Esophagus squamous epithelium (tissue), 5 donors: ENCODE results near the gene CDKN2AIP. TPM values are rescaled to one million over a fixed set of nuclear protein-coding genes. Genes with fewer than 3 reads are reported as not detected.
A peak's percentile ranks its signal among the peaks of the same experiment; 100 is the strongest.

Experiments
- DNase-seq: peaks from one replicate; lab custom pipeline; 2025; lab: John Stamatoyannopoulos, UW
- H3K27ac ChIP-seq, 4 donors: fragments of 200-600 bp; sonication (generic); one replicate each; pipeline ENCODE4 v1.5.1; 2016 to 2019; ENCODE audit warnings: mild to moderate bottlenecking in 1 of 4
- H3K27me3 ChIP-seq, 4 donors: fragments of 200-600 bp; sonication (generic); 1 replicate in 3 of 4; 2 replicates in 1 of 4; pipeline versions ENCODE4 v1.5.1 to v1.6.0; 2017 to 2021; ENCODE audit warnings: antibody characterized with exemption in 1 of 4
- H3K36me3 ChIP-seq, 3 donors: fragments of 200-600 bp; sonication (generic); one replicate each; pipeline ENCODE4 v1.5.1; 2016 to 2019
- H3K4me1 ChIP-seq, 3 donors: fragments of 200-600 bp; sonication (generic); one replicate each; pipeline ENCODE4 v1.5.1; 2017 to 2019
- H3K4me3 ChIP-seq, 4 donors: fragments of 200-600 bp; sonication (generic); 1 replicate in 3 of 4; 2 replicates in 1 of 4; pipeline ENCODE4 v1.5.1; 2016 to 2019; ENCODE audit warnings: mild to moderate bottlenecking in 2 of 4, moderate library complexity in 1 of 4
- H3K9me3 ChIP-seq, 3 donors: fragments of 200-600 bp; sonication (generic); one replicate each; pipeline ENCODE4 v1.5.1; 2016 to 2019
- POLR2A ChIP-seq, 4 donors: fragments of 450-650 bp; IDR thresholded peaks; one replicate each; pipeline ENCODE4 v1.6.1; 2017; ENCODE audit warnings: antibody characterized with exemption in 4 of 4, mild to moderate bottlenecking in 4 of 4, moderate library complexity in 3 of 4
- WGBS, 2 donors: methylation state at CpG; one replicate each; pipeline ENCODE4 v1.1.5; 2018; 5-methylcytosine and 5-hydroxymethylcytosine counted together
- intact Hi-C: fragments of 100-400 bp; cut with DNase I; formaldehyde crosslinking; loops from one replicate; pipeline ENCODE4 v1.15.0; 2022
- total RNA-seq, 4 donors: library from RNA; depleted of rRNA; stranded (reverse); fragments of >200 nt; gene quantifications; one replicate each; pipeline ENCODE4 v1.1.0, GENCODE V29; 2016
- TF ChIP-seq, protein P1 (sequence below), 6 experiments: fragments of 450-650 bp in 4 of 6; fragments of 200-600 bp in 2 of 6; sonication (generic) in 2 of 6; IDR thresholded peaks; one replicate each; pipeline ENCODE4 v1.5.1; 2016 to 2019; ENCODE audit warnings: antibody characterized with exemption in 6 of 6, mild to moderate bottlenecking in 4 of 6, moderate library complexity in 4 of 6
- donor health status: DM: yes; HTN: yes; CAD: no.

Gene CDKN2AIP
- total RNA-seq, 4 donors from 2014 or later = 20.3 to 33.5 (median 27.2) TPM

DNA sequence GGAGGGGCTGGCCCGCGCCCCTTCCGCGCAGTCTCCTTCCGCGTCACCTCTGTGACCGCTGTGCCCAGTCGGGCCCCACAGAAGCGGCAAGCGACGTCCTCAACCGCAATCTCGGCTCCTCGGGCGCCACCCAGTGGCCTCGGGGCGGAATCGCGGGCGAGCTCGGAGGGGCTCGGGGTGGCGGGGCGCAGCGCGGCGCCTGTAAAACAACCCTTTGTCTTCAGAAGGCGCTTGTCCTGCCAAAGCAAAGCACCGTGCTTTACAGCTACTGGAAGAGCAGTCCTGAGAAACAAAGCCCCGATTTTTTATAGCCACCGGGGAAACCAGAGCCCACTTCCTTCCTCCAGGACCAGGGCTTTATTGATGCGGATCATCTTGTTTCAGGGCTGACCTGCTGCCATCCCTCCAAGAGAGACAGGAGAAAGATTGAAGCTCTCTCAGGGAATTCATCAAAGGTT lies 37.3 kb upstream of the CDKN2AIP start:
- H3K27ac ChIP-seq = peak overlapping the region; percentile 32 to 54 (median 50)
- H3K4me3 ChIP-seq = peak overlapping the region; percentile 24 to 66 (median 38)
- no peak for TF ChIP-seq POLR2A (IDR thresholded peaks at IDR 0.05)
- TF ChIP-seq, protein P1, sequence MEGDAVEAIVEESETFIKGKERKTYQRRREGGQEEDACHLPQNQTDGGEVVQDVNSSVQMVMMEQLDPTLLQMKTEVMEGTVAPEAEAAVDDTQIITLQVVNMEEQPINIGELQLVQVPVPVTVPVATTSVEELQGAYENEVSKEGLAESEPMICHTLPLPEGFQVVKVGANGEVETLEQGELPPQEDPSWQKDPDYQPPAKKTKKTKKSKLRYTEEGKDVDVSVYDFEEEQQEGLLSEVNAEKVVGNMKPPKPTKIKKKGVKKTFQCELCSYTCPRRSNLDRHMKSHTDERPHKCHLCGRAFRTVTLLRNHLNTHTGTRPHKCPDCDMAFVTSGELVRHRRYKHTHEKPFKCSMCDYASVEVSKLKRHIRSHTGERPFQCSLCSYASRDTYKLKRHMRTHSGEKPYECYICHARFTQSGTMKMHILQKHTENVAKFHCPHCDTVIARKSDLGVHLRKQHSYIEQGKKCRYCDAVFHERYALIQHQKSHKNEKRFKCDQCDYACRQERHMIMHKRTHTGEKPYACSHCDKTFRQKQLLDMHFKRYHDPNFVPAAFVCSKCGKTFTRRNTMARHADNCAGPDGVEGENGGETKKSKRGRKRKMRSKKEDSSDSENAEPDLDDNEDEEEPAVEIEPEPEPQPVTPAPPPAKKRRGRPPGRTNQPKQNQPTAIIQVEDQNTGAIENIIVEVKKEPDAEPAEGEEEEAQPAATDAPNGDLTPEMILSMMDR (IDR thresholded peaks at IDR 0.05) = peak; percentile 86 to 96 (median 93)
- no peaks in the 10 kb centered on the region for H3K27me3 ChIP-seq
- intact Hi-C loops = no loop called here
- no peaks in the 10 kb centered on the region for H3K36me3 ChIP-seq
- no peaks in the 10 kb centered on the region for H3K9me3 ChIP-seq
- WGBS, 2 donors = 0% methylated on average over 11 to 19 of the region's 32 CpGs
- H3K4me1 ChIP-seq = peaks cover 0 to 27% (median 10%) of the 10 kb centered on the region in 3 donors
- DNase-seq = peak; percentile 16

DNA sequence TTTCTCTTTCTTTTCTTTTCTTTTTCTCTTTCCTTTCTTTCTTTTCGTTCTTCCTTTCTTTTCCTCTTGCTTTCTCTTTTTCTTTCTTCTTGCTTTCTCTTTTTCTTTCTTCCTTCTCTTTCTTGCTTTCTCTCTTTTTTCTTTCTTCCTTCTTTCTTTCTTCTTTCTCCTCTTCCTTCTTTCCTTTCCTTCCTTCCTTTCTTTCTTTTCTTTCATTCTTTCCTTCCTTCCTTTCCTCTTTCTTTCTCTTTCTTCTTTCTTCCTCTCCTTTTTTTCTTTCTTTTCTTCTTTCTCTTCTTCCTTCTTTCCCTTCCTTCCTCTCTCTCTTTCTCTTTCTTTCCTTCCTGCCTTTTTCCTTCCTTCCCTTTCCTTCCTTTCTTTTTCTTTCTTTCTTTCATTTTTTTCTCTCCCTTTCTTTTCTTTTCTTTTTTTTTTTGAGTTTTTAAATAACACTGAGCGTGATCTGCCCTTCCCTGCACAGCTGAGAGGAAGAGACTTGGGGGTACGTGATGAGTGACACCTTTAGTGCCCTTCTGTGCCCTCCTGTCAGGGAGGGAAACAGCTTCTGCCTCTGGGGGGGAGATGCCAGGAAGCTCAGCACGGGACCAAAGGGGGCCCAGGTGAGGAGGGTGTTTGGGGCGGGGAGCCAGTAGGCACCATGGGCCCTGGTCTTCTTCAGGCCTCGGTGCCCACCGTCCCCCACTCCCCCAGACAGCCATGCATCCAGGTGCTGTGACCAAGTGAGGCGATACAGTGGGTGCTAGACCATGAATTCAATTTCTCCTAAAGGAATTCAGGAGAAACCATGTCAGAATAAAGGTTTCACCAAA lies 36.6 kb upstream of the CDKN2AIP start:
- WGBS, 2 donors = 71 to 74% methylated on average over 6 to 8 of the region's 8 CpGs
- no peaks in the 10 kb centered on the region for H3K36me3 ChIP-seq
- H3K4me1 ChIP-seq = peaks cover 0 to 27% (median 10%) of the 10 kb centered on the region in 3 donors
- no peaks in the 10 kb centered on the region for H3K27me3 ChIP-seq
- intact Hi-C loops = no loop called here
- H3K4me3 ChIP-seq = peak overlapping the region in 3 of 4 donors; percentile 37 to 66 (median 38)
- H3K9me3 ChIP-seq = no peaks in the 10 kb centered on the region
- H3K27ac ChIP-seq = peak overlapping the region in 2 of 4 donors; percentile 32 to 49
- DNase-seq = no peak
- TF ChIP-seq POLR2A (IDR thresholded peaks at IDR 0.05) = no peak
- TF ChIP-seq, protein P1 (IDR thresholded peaks at IDR 0.05) = no peak

DNA sequence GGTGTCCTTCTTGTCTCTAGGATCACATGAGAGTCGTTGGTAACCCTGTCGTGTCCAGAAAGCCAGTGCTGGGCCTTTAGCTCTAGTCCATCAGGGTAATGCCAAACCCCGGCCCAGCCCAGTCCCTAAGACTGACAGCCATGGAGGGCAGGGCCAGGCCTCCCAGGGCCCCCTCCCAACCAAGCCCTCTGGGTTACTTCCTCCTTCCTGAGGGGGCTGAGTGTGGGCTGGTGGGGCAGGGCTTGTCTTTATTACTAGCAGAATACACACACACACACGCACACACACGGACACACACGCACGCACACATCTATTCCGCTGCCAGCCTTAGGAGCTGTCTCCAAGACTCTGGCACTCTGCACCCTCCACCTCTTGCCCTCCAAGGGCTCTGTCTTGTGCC lies 35.6 kb upstream of the CDKN2AIP start:
- Histone ChIP-seq H3K27ac (no peak overlapping the region), H3K36me3 (no peaks in the 10 kb centered on the region), H3K9me3 (no peaks in the 10 kb centered on the region), H3K4me3 (no peak overlapping the region), H3K4me1 (peaks cover 0 to 27% (median 10%) of the 10 kb centered on the region in 3 donors), H3K27me3 (no peaks in the 10 kb centered on the region)
- intact Hi-C loops = no loop called here
- no peak for DNase-seq
- 64 to 66% methylated on average over 2 to 4 of the region's 8 CpGs for WGBS, 2 donors
- no peak for TF ChIP-seq POLR2A (IDR thresholded peaks at IDR 0.05)
- TF ChIP-seq, protein P1 (IDR thresholded peaks at IDR 0.05) = no peak

DNA sequence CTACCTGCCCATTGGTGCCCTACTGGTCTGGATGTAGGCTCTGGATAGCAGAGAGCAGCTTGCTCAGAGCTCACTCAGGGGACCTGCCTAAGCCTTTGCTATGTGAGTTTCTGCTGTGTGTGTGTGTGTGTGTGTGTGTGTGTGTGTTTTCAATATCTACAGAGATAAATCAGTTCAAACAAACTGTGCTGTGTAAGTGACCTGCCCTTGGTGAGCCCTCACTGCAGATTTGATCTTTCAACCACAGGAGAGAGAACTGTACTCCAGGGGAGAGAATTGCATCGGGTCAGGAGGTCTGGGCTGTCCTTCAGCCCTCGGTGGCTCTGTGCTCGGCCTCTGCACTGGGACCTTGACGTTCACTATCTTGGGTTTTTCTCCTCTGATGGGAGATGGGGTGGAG lies 35.0 kb upstream of the CDKN2AIP start:
- intact Hi-C loops = no loop called here
- Histone ChIP-seq H3K4me3 (no peak overlapping the region), H3K36me3 (no peaks in the 10 kb centered on the region), H3K9me3 (no peaks in the 10 kb centered on the region), H3K4me1 (peaks cover 0 to 27% (median 10%) of the 10 kb centered on the region in 3 donors), H3K27me3 (no peaks in the 10 kb centered on the region), H3K27ac (no peak overlapping the region)
- TF ChIP-seq POLR2A (IDR thresholded peaks at IDR 0.05) = no peak
- TF ChIP-seq, protein P1 (IDR thresholded peaks at IDR 0.05) = no peak
- DNase-seq = no peak
- WGBS, 2 donors = 80 to 97% methylated on average over 2 to 4 of the region's 4 CpGs

DNA sequence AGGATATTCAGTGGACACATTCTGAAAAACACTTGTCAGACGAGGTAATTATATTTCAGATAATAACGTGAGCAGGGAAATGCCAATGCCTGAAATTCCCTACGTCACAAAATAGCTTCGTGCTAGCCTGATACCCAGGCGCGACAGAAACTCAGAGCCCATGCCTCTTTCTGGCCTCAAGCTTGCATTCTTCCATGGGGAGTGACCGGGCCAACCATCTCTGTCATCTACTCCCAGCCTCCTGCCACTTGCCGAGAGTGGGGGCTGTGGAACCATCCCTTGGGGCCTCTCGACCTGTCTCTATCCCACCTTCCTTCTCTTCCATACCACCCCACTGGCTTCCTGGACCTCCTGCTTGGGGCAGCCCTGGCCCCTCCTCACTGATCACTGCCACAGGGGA lies 34.5 kb upstream of the CDKN2AIP start:
- TF ChIP-seq, protein P1 (IDR thresholded peaks at IDR 0.05) = no peak
- TF ChIP-seq POLR2A (IDR thresholded peaks at IDR 0.05) = no peak
- no peaks in the 10 kb centered on the region for H3K36me3 ChIP-seq
- no peak for DNase-seq
- intact Hi-C loops = no loop called here
- 83 to 95% methylated on average over 4 to 8 of the region's 9 CpGs for WGBS, 2 donors
- H3K27ac ChIP-seq = no peak overlapping the region
- peaks cover 0 to 27% (median 10%) of the 10 kb centered on the region in 3 donors for H3K4me1 ChIP-seq
- H3K9me3 ChIP-seq = no peaks in the 10 kb centered on the region
- H3K27me3 ChIP-seq = no peaks in the 10 kb centered on the region
- no peak overlapping the region for H3K4me3 ChIP-seq
